GM21619 (cell line): ENCODE measurements around the gene LDLR.
"Not testable (repeated sequence)": the region's sequence is repeated elsewhere in the genome, so short reads cannot be mapped to it uniquely, and the experiment has no call there.

ENCODE experiments used
- ATAC-seq: cut with Tn5 transposase; IDR thresholded peaks from one replicate; pipeline ENCODE4 v1.9.1; 2021; ENCODE audit not compliant: unreplicated experiment

LDLR gene

DNA sequence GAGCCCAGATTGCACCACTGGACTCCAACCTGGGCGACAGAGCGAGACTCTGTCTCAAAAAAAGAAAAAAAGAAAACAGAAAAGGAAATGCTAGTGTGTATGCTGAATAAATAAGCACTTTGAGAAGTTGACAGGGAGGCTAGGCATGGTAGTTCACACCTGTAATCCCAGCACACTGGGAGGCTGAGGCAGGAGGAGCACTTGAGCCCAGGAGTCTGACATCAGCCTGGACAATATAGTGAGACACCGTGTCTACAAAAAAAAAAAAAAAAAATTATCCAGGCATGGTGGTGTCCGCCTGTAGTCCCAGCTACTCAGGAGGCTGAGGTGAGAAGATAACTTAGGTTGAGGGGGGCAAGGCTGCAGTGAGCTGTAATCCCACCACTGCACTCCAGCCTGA, 19.1 kb upstream of the LDLR start:
- no peak for ATAC-seq

DNA sequence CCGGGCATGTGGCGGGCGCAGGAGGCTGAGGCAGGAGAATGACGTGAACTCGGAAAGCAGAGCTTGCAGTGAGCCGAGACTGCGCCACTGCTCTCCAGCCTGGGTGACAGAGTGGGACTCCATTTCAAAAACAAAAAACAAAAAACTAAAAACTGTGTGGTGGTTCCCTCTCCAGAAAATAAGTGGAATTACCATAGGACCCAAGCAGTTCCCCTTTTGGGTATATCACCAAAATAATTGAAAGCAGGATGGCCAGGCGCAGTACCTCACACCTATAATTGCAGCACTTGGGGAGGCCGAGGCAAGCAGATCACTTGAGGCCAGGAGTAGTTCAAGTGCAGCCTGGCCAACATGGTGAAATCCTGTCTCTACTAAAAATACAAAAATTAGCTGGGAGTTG, 15.7 kb upstream of the LDLR start:
- no peak for ATAC-seq

DNA sequence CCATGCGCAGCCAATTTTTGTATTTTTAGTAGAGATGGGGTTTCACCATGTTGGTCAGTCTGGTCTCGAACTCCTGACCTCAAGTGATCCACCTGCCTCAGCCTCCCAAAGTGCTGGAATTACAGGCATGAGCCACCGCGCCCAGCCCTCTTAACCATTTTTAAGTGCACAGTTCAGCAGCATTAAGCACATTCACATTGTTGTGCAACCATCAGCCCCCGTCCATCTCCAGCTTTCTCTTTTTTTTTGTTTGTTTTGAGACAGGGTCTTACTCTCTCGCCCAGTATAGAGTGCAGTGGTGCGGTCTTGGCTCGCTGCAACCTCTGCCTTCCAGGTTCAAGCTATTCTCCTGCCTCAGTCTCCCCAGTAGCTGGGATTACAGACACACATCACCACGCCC, 12.5 kb upstream of the LDLR start:
- ATAC-seq = not testable (repeated sequence)

DNA sequence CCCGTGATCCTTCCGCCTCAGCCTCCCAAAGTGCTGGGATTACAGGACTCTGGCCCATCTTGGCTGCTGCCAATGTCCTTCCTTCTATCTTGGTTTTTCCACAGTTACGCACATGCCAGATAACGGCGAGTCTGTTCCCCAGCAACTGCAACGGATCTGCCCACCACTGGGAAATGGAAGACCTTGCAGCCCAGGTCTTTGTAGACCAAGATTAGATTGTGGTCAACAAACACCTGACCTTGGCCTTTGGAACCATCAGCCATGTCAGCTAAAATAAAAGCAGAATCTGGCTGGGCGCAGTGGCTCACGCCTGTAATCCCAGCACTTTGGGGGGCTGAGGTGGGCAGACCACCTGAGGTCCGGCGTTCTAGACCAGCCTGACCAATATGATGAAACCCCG, 10.4 kb upstream of the LDLR start:
- no peak for ATAC-seq

DNA sequence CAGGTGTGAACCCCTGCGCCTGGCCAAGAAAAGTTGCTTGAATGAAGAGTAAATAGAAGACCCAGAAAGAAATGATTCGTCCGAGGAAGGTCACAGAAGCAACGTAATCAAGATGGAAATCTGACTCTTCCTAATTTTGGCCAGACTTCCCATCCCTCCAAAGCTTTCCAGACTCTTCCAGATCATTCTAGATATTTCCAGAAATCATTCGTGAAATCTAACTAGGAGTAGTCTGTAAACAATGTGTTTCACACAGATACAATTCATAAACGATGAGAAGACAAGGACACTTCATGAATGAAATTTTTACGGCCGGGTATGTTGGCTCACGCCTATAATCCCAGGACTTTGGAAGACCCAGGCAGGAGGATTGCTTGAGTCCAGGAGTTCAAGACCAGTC, 9.3 kb upstream of the LDLR start:
- no peak for ATAC-seq

DNA sequence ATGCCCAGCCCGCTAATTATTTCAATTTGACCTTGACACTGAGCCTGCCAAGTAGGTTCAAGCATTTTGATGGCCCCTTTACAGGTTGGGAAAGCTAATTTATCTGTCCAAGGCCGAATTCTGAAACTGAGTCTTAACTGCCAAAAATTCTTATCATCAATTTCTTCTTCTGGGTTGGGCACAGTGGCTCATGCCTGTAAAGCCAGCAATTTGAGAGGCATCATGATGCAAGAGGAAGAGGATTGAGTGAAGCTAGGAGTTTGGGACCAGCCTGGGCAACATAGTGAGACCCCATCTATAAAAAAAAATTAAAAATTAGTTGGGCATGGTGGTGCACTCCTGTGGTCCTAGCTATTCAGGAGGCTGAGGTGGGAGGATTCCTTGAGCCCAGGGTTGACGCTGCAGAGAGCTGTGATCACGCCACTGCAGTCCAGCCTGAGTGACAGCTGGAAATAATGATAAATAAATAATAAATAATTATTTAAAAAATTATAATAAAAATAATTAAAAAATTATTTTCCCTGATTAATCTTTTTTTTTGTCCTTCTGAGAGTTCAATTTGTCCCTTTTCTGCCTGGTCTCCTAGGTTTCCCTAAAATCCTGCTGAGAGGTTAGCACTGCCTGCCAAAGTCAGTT, 1.3 kb upstream of the LDLR start:
- ATAC-seq = no peak

DNA sequence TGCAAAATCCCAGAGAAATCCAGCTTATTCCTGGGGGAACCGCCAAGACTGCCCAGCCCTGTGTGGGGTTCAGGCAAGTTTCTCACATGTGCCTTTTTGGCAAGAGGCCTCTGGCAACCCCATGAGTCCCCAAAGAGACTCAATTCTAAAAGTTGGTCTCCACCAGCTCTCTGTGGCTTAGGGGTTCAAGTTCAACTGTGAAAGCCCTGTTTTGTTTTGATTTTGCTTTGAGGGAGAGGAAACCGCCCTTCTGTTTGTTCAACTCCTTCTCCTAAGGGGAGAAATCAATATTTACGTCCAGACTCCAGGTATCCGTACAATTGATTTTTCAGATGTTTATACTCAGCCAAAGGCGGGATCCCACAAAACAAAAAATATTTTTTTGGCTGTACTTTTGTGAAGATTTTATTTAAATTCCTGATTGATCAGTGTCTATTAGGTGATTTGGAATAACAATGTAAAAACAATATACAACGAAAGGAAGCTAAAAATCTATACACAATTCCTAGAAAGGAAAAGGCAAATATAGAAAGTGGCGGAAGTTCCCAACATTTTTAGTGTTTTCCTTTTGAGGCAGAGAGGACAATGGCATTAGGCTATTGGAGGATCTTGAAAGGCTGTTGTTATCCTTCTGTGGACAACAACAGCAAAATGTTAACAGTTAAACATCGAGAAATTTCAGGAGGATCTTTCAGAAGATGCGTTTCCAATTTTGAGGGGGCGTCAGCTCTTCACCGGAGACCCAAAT, 583 bp upstream of the LDLR start:
- no peak for ATAC-seq

DNA sequence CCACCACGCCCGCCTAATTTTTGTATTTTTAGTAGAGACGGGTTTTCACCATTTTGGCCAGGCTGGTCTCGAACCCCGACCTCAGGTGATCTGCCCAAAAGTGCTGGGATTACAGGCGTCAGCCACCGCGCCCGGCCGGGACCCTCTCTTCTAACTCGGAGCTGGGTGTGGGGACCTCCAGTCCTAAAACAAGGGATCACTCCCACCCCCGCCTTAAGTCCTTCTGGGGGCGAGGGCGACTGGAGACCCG, 676 bp downstream of the LDLR start:
- ATAC-seq = not testable (repeated sequence)

DNA sequence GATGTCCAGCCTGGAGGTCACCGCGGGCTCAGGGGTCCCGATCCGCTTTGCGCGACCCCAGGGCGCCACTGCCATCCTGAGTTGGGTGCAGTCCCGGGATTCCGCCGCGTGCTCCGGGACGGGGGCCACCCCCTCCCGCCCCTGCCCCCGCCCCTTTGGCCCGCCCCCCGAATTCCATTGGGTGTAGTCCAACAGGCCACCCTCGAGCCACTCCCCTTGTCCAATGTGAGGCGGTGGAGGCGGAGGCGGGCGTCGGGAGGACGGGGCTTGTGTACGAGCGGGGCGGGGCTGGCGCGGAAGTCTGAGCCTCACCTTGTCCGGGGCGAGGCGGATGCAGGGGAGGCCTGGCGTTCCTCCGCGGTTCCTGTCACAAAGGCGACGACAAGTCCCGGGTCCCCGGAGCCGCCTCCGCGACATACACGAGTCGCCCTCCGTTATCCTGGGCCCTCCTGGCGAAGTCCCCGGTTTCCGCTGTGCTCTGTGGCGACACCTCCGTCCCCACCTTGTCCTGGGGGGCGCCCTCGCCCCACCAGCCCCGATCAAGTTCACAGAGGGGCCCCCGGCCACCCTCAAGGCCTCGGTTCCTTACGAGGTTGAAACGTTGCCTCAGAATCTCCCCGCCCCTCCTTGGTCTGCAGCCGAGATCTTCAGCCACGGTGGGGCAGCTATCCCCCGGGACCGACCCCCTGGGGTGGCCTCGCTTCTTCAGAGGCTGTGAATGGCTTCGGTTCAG, 1.2 kb downstream of the LDLR start:
- ATAC-seq = peak; percentile 56

DNA sequence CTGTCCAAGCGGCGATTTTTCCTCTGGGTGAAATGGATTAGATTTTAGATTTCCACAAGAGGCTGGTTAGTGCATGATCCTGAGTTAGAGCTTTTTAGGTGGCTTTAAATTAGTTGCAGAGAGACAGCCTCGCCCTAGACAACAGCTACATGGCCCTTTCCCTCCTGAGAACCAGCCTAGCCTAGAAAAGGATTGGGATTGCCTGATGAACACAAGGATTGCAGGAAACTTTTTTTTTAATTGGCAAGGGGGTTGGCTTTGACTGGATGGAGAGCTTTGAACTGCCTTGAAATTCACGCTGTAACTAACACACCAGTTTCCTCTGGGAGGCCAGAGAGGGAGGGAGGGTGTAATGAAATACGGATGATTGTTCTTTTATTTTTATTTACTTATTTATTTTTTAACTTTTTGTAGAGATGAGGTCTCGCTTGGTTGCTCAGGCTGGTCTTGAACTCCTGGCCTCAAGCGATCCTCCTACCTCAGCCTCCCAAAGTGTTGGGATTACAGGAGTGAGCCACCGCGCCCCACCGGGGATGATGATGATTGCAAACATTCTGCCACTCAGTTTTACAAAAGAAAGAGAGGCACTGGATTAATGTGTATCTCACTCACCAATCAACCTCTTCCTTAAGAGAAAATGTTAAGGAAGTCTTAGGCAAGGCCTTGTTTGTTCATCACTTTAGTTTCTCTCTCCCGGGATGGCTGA, 1.9 kb downstream of the LDLR start:
- ATAC-seq = no peak

DNA sequence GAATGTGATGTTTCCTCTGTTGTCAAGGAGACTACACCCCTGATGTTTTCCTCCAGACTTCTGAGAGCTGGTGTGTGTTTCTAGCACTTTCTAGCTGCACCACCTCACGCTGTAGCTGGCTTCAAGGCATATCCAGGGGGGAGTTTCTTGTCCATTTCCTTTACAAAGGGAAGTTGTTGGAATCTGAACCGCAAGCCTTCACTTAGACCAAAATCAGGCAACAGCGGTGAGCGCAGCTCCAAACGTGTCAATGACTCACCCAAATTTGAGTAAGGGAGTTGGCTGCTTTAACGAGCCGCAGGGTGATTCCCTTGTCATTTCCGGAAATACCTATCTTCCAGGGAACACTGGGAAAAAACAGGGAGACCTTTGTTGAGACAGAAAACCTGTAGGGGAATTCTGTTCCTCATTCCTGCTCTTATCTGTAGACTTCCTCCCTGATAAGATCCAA, 2.5 kb downstream of the LDLR start:
- ATAC-seq = no peak

DNA sequence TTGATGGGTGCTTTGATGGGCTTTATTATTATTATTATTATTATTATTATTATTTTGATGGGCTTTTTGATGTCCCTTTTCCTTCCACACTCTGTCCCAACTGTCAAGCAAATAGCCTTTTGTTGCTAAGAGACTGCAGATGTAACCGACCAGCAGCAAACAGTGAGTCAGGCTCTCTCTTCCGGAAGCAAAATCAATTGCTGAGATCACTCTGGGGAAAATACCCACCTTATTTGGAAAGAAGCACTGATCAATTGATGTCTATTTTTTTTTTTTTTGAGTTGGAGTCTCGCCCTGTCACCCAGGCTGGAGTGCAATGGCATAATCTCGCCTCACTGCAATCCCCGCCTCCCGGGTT, 2.9 kb downstream of the LDLR start:
- no peak for ATAC-seq

DNA sequence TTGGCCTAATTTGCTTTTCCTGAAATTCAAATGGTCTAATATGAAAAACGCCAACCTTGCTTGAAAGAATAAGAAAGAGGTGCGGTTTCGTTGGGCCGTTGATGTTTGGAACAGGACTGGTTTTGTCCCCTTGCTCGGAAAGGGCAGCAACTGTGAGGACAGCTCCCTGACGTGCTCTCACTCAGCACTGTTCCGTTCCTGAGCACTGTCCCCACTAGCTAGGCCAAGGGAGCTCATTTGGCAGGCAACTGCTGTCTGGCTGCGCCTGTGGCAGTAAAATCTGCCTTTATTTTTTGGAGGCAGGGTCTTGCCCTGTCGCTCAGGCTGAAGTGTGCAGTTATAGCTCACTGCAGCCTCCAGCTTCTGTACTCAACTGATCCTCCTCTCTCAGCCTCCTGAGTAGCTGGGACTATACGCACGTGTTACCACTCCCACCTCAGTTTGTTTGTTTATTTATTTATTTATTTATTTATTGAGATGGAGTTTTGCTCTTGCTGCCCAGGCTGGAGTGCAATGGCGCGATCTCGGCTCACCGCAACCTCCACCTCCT, 4.5 kb downstream of the LDLR start:
- no peak for ATAC-seq

DNA sequence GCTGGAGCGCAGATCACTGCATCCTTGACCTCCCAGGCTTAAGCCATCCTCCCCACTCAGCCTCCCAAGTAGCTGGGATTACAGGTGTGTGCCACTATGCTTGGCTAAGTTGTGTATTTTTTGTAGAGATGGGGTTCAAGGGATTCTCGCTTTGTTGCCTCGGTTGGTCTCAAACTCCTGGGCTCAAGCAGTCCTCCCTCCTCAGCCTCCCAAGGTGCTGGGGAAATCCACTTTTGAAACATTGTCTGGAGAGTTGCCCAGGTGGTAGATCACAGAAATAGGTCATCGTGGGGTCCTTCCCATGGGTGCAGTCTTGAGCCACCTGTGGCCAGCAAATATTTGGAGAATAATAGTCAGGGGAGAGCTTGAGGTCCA, 5.2 kb downstream of the LDLR start:
- no peak for ATAC-seq

DNA sequence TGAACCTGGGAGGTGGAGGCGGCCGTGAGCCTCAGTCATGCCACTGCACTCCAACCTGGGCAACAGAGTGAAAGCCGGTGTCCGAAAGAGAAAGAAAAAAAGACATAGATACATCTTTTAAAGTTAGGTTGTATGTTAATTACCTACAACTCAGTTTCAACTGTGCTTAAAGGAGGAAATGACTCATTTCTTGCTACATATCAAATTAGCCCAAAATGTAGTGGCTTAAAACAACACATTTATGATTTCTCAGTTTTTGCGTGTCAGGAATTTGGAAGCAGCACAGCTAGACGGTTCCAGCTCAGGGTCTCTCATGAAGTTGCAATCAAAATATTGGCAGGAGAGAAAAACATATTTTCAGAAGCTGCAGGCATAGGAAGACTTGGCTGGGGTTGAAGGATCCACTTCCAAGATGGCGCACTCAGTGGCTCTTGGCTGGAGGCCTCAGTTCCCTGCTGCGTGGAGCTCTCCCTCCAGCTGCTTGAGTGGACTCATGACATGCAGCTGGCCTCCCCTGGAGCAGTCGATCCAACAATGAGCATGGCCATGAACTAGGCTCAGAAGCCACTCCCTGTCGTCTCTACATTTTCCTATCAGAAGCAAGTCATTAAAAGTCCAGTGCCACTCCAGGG, 7.1 kb downstream of the LDLR start:
- no peak for ATAC-seq

DNA sequence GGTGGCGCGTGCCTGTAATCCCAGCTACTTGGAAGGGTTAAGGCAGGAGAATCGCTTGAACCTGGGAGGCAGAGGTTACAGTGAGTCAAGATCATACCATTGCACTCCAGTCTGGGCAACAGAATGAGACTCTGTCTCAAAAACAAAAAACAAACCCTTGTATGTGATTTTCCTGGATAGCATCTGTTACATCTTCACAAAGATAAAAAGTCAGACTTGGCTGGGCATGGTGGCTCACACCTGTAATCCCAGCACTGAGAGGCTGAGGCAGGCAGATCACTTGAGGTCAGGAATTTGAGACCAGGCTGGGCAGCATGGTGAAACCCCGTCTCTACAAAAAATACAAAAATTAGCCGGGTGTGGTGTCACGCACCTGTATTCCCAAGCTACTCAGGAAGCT, 8.1 kb downstream of the LDLR start:
- ATAC-seq = not testable (repeated sequence)

DNA sequence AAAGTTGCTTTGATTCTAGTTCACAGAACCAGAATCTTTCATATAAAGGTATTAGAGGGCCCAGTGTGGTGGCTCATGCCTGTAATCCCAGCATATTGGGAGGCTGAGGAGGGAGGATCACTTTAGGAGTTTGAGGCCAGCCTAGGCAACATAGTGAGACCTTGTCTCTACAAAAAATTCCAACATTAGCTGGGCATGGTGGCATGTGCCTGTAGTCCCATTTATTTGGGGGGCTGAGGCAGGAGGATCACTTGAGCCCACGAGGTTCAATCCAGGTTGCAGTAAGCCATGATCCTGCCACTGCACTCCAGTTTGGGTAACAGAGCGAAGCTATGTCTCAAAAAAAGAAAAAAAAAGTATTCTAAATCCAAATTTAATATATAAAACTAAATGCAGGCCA, 9.1 kb downstream of the LDLR start:
- ATAC-seq = no peak

DNA sequence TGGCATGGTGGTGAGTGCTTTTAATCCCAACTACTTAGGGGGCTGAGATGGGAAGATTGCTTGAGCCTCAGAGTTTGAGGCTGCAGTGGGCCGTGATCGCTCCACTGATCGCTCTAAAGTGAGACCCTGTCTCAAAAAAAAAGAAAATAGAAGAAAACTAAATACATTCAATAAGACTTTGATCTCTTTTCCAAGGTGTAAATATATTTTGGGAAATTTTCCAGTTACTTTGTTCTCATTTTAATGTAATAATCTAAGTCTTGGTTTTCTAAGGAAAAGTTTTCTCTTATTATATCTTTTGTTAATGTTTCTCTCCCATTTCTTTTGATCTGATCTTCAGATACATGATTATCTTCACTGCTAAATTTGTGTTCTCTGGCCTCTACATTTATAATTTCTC, 9.6 kb downstream of the LDLR start:
- no peak for ATAC-seq

DNA sequence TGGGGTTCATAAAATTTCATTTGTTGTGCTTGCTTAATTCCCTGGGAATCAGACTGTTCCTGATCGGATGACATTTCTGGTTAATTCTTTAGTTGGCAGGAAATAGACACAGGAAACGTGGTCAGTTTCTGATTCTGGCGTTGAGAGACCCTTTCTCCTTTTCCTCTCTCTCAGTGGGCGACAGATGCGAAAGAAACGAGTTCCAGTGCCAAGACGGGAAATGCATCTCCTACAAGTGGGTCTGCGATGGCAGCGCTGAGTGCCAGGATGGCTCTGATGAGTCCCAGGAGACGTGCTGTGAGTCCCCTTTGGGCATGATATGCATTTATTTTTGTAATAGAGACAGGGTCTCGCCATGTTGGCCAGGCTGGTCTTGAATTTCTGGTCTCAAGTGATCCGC, 10.8 kb downstream of the LDLR start:
- no peak for ATAC-seq

DNA sequence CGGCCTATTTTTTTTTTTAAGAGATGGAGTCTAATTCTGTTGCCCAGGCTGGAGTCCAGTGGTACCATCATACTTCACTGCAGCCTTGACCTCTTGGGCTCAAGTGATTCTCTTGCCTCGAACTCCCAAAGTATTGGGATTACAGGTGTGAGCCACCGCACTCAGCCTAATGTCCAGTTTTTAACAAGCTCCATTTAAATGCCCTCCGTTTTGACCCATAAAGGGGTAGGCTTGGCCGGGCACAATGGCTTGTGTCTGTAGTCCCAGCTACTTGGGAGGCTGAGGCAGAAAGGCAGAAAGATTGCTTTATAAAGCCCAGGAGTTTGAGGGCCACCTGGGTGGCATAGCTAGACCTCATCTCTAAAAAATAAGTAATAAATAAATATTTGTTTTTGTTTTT, 11.8 kb downstream of the LDLR start:
- ATAC-seq = no peak

DNA sequence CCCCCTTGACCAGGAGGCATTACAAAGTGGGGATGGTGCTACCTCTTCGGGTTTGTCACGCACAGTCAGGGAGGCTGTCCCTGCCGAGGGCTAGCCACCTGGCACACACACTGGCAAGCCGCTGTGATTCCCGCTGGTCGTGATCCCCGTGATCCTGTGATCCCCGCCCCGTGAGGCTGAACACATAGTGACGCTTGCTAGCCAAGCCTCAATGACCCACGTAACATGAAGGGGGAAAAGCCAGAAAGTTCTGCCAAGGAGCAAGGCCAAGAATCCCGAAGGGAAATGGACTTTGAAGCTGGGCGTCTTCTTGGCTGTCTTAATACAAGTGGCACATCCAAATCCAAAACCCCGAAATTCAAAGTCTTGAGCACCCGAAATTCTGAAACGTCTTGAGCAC, 13.7 kb downstream of the LDLR start:
- no peak for ATAC-seq
